GM23338 (cell line): Measurements from ENCODE around the gene PRKD1. TPM values are rescaled to one million over a fixed set of nuclear protein-coding genes. Genes with fewer than 3 reads are reported as not detected.

Experiments
- ATAC-seq: fragments of 200-7000 bp; cut with Tn5 transposase; 3 replicates; pipeline ENCODE4 v1.9.1; 2020
- DNase-seq: peaks from one replicate; pipeline ENCODE4 v3.0.0-alpha.2; 2015; ENCODE audit warnings: low spot score
- H2AFZ ChIP-seq: fragments of 200-600 bp; sonication (generic); 2 replicates; pipeline ENCODE4 v1.8.0; 2016; ENCODE audit warnings: antibody characterized with exemption, mild to moderate bottlenecking, moderate library complexity
- H3F3A ChIP-seq: fragments of 200-600 bp; sonication (generic); replicated peaks from 2 replicates; pipeline ENCODE4 v1.8.0; 2017; ENCODE audit warnings: antibody characterized with exemption, mixed run types, low read depth
- H3K27ac ChIP-seq: fragments of 200-600 bp; sonication (generic); 2 replicates; pipeline ENCODE4 v1.6.1; 2016; ENCODE audit warnings: low read depth
- H3K27me3 ChIP-seq: fragments of 200-600 bp; sonication (generic); 2 replicates; pipeline ENCODE4 v1.8.0; 2016; ENCODE audit warnings: mild to moderate bottlenecking, mixed run types, moderate library complexity; ENCODE audit not compliant: insufficient read depth
- H3K36me3 ChIP-seq: fragments of 200-600 bp; sonication (generic); 2 replicates; pipeline ENCODE4 v1.8.0; 2016; ENCODE audit warnings: mild to moderate bottlenecking; ENCODE audit not compliant: insufficient read depth
- H3K4me1 ChIP-seq: fragments of 200-600 bp; sonication (generic); 2 replicates; pipeline ENCODE4 v1.8.0; 2016; ENCODE audit warnings: mild to moderate bottlenecking, moderate library complexity; ENCODE audit not compliant: insufficient read depth
- H3K4me2 ChIP-seq: fragments of 200-600 bp; sonication (generic); 2 replicates; pipeline ENCODE4 v1.7.1; 2017; ENCODE audit warnings: mixed run types
- H3K4me3 ChIP-seq: fragments of 200-600 bp; sonication (generic); 2 replicates; pipeline ENCODE4 v1.6.1; 2016; ENCODE audit warnings: mixed run types
- H3K79me2 ChIP-seq: fragments of 200-600 bp; sonication (generic); replicated peaks from 2 replicates; pipeline ENCODE4 v1.8.0; 2017; ENCODE audit warnings: mild to moderate bottlenecking; ENCODE audit not compliant: insufficient read depth
- H3K9me2 ChIP-seq: fragments of 200-600 bp; sonication (generic); 2 replicates; pipeline ENCODE4 v1.8.0; 2017; ENCODE audit not compliant: insufficient read depth
- H4K20me1 ChIP-seq: fragments of 200-600 bp; sonication (generic); replicated peaks from 2 replicates; pipeline ENCODE4 v1.8.0; 2017; ENCODE audit warnings: mild to moderate bottlenecking; ENCODE audit not compliant: insufficient read depth
- H3K27ac Mint-ChIP-seq: 2 replicates; pipeline ENCODE4 v1.8.0; 2020; ENCODE audit warnings: inconsistent platforms, mild to moderate bottlenecking, moderate library complexity, mixed read lengths
- H3K27me3 Mint-ChIP-seq: 3 replicates; pipeline ENCODE4 v1.8.0; 2022; ENCODE audit warnings: low read depth, mild to moderate bottlenecking, moderate library complexity, mixed read lengths, inconsistent platforms; ENCODE audit not compliant: insufficient read depth, poor library complexity
- H3K36me3 Mint-ChIP-seq: 3 replicates; pipeline ENCODE4 v1.8.0; 2021; ENCODE audit warnings: low read depth, mild to moderate bottlenecking, inconsistent platforms, moderate library complexity, mixed read lengths
- H3K4me1 Mint-ChIP-seq: 3 replicates; pipeline ENCODE4 v1.8.0; 2020; ENCODE audit warnings: mild to moderate bottlenecking, inconsistent platforms, mixed read lengths
- H3K4me3 Mint-ChIP-seq: 3 replicates; pipeline ENCODE4 v1.8.0; 2021; ENCODE audit warnings: moderate library complexity, mild to moderate bottlenecking, inconsistent platforms, mixed read lengths
- H3K9me3 Mint-ChIP-seq: 3 replicates; pipeline ENCODE4 v1.8.0; 2020; ENCODE audit warnings: moderate library complexity, mild to moderate bottlenecking, inconsistent platforms, mixed read lengths
- CREB1 ChIP-seq: fragments of 250-450 bp; sonication (Bioruptor Pico); IDR thresholded peaks from 2 replicates; pipeline ENCODE4 v1.5.0; 2020; ENCODE audit warnings: low read depth, mild to moderate bottlenecking, moderate library complexity
- CTCF ChIP-seq, 2 experiments: fragments of 200-600 bp in 1 of 2; sonication (generic) in 1 of 2; conservative IDR thresholded peaks; 2 replicates each; pipeline versions ENCODE4 v1.5.1 to v1.6.1; 2016 to 2017; ENCODE audit warnings: antibody characterized with exemption in 2 of 2, low read depth in 2 of 2, mild to moderate bottlenecking in 2 of 2, moderate library complexity in 1 of 2
- ETS1 ChIP-seq: IDR thresholded peaks from 2 replicates; pipeline ENCODE4 v1.6.1; 2016; ENCODE audit warnings: antibody characterized with exemption
- EZH2 ChIP-seq: fragments of 200-600 bp; sonication (generic); IDR thresholded peaks from one replicate; pipeline ENCODE4 v1.8.0; 2017; ENCODE audit warnings: antibody characterized with exemption, mild to moderate bottlenecking, low read depth; ENCODE audit not compliant: unreplicated experiment
- EZH2phosphoT487 ChIP-seq: fragments of 200-600 bp; sonication (generic); IDR thresholded peaks from one replicate; pipeline ENCODE4 v1.8.1; 2018; ENCODE audit warnings: antibody characterized with exemption; ENCODE audit not compliant: unreplicated experiment
- JUNB ChIP-seq: IDR thresholded peaks from one replicate; pipeline ENCODE4 v1.6.1; 2016; ENCODE audit warnings: antibody characterized with exemption; ENCODE audit not compliant: unreplicated experiment
- NANOG ChIP-seq: IDR thresholded peaks from 2 replicates; pipeline ENCODE4 v1.6.1; 2016; ENCODE audit warnings: antibody characterized with exemption, borderline replicate concordance
- POLR2AphosphoS5 ChIP-seq: IDR thresholded peaks from 2 replicates; pipeline ENCODE4 v1.6.1; 2016; ENCODE audit warnings: antibody characterized with exemption, low read depth
- REST ChIP-seq: IDR thresholded peaks from one replicate; pipeline ENCODE4 v1.6.1; 2018; ENCODE audit warnings: antibody characterized with exemption; ENCODE audit not compliant: unreplicated experiment
- STAT1 ChIP-seq: IDR thresholded peaks from one replicate; pipeline ENCODE4 v1.6.1; 2016; ENCODE audit warnings: antibody characterized with exemption; ENCODE audit not compliant: unreplicated experiment
- ZNF114 ChIP-seq: fragments of 250-450 bp; sonication (Bioruptor Pico); IDR thresholded peaks from 2 replicates; pipeline ENCODE4 v1.5.0; 2020; ENCODE audit warnings: mild to moderate bottlenecking, moderate library complexity
- ZNF331 ChIP-seq: fragments of 250-450 bp; sonication (Bioruptor Pico); IDR thresholded peaks from 2 replicates; pipeline ENCODE4 v1.5.0; 2020; ENCODE audit warnings: low read depth, mild to moderate bottlenecking, moderate library complexity
- ZNF462 ChIP-seq: fragments of 250-450 bp; sonication (Bioruptor Pico); IDR thresholded peaks from 2 replicates; pipeline ENCODE4 v1.5.0; 2020; ENCODE audit warnings: mild to moderate bottlenecking, moderate library complexity
- polyA plus RNA-seq: library from polyadenylated mRNA; unstranded; fragments of >200 nt; fragmentation: Nextera tagmentation; extraction: Ambion mirVana; gene quantifications from 2 replicates; pipeline ENCODE4 v1.2.1, GENCODE V29; 2016
- total RNA-seq: library from RNA; depleted of rRNA; stranded (reverse); fragments of >200 nt; shearing (Covaris generic); gene quantifications from 2 replicates; pipeline ENCODE4 v1.2.3, GENCODE V29; 2014

PRKD1 gene
- total and polyA plus RNA-seq, 2 experiments from 2014 or later: 3.1 to 9.7 TPM

- H3K4me1 ChIP-seq: peaks cover 19% of the 10 kb centered on the region
- H3K27me3 Mint-ChIP-seq: peaks cover 20% of the 10 kb centered on the region
- no peaks in the 10 kb centered on the region for H3K9me2 ChIP-seq
- H4K20me1 ChIP-seq: no peaks in the 10 kb centered on the region
- DNase-seq (no peak), ATAC-seq (no peak)
- peaks cover 28% of the 10 kb centered on the region for H3K4me1 Mint-ChIP-seq
- peaks cover 6% of the 10 kb centered on the region; the same call in 1 of the 2 replicates for H3F3A ChIP-seq
- no peaks in the 10 kb centered on the region for H3K36me3 ChIP-seq
- H3K4me3 ChIP-seq: no peak overlapping the region
- H3K27ac ChIP-seq: no peak overlapping the region
- no peak for TF ChIP-seq ZNF462 (CRISPR knock-in tag)
- TF ChIP-seq JUNB: no peak
- no peak for TF ChIP-seq CREB1
- TF ChIP-seq REST: no peak
- no peak for TF ChIP-seq ETS1
- TF ChIP-seq ZNF331 (CRISPR knock-in tag): no peak
- no peak for TF ChIP-seq STAT1
- TF ChIP-seq CTCF (conservative IDR thresholded peaks at IDR 0.05; ENCODE audit: low read depth in 2 of 2): no peak
- no peak for TF ChIP-seq POLR2AphosphoS5
- no peak for TF ChIP-seq NANOG
- no peak for TF ChIP-seq EZH2
- TF ChIP-seq ZNF114 (CRISPR knock-in tag): no peak
- no peak for TF ChIP-seq EZH2phosphoT487
- no peak overlapping the region for H3K4me3 Mint-ChIP-seq
- peaks cover 48% of the 10 kb centered on the region for H3K27me3 ChIP-seq
- H3K36me3 Mint-ChIP-seq: no peaks in the 10 kb centered on the region; the same call in 2 of the 3 replicates
- H2AFZ ChIP-seq: no peak overlapping the region
- H3K27ac Mint-ChIP-seq: no peak overlapping the region
- no peaks in the 10 kb centered on the region for H3K9me3 Mint-ChIP-seq
- H3K4me2 ChIP-seq: no peak overlapping the region
- no peaks in the 10 kb centered on the region for H3K79me2 ChIP-seq
These were observed 2.6 kb upstream of the PRKD1 start for GRCh38 chr14:29930283-29930682.
